GM21515 (cell line): ENCODE measurements around the gene ZNF92.
"Not testable (repeated sequence)": the region's sequence is repeated elsewhere in the genome, so short reads cannot be mapped to it uniquely, and the experiment has no call there.

Experiments used
- ATAC-seq: cut with Tn5 transposase; IDR thresholded peaks from one replicate; pipeline ENCODE4 v1.9.1; 2021; ENCODE audit not compliant: unreplicated experiment

ZNF92 gene

DNA sequence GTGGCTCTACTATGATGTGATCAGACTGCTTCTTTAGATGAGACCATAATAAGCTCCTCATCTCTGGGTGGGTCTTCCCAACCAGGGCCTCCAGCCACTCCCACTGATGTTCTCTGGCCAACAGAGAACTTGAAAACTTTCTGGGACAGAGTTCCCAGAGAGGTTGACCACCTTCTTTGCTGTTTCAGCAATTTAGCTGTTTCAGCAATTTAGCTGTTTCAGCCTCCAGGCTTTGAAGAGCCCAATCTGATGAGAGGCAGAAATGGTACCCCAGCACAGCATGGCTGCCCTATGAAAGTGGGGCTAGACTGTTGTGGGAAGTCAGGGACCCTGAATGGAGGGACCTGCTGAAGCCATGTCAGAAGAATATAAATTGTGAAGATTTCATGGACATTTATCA, 49.0 kb downstream of the ZNF92 start:
- no peak for ATAC-seq

DNA sequence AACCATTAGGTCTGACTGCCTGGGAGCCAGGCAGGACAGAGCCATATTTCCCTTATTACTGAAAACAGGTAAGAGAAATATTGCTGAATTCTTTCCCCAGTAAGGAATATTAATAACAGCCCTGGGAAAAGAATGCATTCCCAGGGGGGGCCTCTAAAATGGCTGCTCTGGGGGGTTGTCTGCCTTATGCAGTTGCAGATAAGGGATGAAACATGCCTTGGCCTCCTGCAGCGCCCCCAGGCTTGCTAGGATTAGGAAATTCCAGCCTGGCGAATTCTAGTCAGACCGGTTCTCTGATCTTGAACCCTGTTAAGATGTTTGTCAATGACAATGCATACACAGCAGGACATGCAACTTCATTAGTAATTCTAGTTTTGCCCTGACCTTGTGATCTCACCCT, 49.6 kb downstream of the ZNF92 start:
- ATAC-seq = not testable (repeated sequence)

DNA sequence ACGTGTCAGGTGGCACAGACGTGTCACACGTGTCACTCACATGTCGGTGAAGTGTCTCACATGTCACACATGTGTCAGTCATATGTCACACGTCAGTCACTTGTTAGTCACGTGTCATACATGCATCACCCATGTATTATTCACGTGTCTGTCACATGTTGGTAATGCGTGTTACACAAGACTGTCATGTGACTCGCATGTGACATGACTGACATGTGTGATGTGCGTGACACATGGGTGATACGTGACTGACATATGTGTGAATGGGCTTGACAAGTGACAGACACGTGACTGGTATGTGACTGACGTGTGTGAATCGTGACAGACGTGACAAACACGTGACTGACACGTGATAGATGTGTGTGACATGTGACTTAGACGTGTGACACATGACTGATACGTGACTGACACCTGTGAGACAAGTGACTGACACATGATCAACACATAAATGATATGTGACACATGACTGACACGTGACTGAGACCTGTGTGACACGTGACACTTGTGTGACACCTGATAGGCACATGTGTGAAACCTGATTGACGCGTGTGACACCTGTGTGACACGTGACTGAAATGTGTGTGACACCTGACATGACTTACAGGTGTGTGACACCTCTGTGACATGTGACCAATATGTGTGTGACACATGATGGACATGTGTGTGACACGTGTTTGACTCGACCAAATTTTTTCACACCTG, 56.1 kb downstream of the ZNF92 start:
- ATAC-seq = no peak

DNA sequence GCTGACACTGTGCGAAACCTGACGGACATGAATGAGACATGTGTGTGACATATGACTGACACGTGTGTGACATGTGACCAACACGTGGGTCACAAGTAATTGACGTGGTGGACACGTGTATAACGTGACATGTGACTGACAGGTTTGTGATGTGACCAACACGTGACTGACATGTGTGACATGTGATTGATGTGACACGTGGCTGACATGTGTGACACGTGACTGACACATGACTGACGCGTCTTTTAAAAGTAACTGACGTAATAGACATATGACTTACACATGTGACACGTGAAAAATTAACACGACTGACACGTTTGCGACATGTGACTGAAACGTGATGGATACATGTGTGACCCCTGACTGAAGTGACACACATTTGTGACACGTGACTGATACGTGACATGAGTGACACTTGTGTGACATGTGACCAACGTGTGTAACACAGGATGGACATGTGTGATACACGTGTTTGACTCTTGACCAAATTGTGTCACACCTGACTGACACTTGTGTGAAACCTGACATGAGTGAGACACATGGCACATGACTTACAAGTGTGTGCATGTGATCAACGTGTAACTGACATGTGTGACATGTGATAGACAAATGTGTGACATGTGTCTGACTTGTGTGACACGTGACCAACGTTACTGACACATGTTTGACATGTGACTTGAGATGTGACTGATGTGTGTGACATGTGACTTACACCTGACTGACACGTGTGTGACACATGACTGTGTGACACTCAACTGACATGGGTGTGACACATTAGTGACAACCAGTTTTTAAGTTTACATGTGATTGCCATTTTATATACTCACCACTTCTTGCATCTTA, 56.9 kb downstream of the ZNF92 start:
- no peak for ATAC-seq

DNA sequence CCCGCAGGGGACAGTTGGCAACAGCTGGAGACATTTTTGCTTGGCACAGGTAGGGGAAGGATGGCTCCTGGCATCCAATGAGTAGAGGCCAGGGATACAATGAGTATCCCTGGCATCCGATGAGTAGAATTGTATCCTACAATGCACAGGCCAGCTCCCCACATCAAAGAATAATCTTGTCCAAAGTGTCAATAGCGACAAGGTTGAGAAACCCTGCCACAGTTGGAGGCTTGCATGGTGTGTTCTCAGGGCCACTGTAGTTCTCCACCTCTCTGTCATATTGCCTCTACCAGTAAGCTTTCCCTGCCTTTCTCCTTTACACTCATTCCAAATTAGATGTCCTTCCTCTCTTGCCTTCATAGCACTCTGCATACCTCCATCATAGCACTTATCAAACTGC, 60.7 kb downstream of the ZNF92 start:
- ATAC-seq = no peak

DNA sequence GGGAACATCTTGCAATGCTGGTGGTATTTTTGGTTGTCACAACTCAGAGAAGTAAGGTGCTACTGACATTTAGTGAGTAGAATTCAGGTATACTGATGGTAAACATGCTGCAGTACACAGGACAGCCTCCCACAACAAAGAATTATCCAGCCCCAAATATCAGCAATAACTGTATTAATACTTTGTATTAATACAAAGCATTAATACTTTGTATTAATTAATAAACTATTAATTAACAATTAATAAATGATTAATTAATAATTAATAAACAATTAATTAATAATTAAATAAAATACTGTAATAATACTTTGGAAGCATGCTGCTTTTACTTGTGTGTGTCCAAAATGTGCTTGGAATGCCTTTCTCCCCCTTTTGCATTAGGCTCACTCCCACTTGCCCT, 62.5 kb downstream of the ZNF92 start:
- no peak for ATAC-seq

DNA sequence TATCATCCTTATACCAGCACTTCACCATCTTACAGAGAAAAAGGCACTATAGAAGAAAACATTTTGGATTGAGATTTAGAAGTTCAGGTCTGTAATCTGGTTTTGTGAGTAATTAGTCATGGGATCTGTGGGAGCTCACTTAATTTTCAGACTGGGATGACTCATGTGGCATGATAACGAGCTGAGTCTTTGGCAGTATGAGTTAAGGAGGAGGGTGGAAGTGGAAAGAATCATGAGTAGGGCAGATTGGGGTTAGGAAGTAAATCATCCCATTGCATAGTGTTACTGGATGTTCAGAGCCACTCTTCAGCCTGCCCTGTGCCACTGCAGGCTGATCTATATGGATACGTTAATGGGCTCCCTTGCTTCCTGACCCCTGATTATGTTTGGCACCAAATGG, 64.9 kb downstream of the ZNF92 start:
- ATAC-seq = no peak

DNA sequence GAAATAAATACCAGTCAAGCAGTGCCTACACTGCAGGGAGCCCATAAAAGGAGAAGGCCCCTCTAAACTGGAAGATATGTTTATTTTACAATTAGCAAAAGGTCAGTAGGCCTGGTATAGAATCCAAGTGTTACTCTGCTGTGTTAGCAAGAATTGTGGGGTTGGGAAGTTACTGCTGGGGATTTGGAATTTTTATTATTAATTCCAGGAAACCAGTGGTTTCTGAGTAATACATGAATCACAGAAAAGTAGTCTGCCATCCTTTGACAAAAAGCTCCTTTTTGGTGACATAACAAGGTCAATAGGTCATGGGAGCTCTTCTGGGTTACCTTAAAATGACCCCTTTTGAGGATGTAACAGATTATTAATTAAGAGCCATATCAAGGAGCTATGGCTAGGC, 67.4 kb downstream of the ZNF92 start:
- ATAC-seq = no peak

DNA sequence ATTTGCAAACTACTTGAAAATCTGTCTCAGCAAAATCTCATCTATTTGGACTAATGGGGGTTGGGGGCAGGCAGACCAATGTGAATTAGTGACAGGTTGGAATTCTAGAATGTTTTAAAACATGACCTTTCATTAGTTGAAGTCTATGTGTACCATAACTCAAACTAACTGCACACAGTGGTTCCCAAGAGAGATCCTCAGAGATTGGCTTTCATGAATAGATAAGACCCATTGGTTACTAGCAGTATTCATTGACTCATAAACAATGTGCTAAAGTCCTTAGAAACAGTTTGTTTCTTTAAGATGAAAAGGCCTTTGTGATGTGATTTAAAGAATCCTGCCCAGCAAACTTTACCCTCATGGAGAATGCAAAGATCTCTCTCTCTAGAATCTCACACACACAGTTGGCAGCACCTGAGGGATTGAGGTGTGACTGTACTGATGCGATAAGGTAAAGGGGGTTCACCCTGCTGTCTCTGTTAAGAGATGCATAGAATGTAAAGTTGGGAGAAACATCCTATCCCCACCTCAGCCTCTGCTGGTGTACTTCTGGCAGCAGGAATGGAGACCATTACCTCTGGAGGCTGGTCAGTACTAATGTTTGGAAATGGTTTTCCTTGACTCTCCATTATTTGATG, 70.7 kb downstream of the ZNF92 start:
- ATAC-seq = no peak

DNA sequence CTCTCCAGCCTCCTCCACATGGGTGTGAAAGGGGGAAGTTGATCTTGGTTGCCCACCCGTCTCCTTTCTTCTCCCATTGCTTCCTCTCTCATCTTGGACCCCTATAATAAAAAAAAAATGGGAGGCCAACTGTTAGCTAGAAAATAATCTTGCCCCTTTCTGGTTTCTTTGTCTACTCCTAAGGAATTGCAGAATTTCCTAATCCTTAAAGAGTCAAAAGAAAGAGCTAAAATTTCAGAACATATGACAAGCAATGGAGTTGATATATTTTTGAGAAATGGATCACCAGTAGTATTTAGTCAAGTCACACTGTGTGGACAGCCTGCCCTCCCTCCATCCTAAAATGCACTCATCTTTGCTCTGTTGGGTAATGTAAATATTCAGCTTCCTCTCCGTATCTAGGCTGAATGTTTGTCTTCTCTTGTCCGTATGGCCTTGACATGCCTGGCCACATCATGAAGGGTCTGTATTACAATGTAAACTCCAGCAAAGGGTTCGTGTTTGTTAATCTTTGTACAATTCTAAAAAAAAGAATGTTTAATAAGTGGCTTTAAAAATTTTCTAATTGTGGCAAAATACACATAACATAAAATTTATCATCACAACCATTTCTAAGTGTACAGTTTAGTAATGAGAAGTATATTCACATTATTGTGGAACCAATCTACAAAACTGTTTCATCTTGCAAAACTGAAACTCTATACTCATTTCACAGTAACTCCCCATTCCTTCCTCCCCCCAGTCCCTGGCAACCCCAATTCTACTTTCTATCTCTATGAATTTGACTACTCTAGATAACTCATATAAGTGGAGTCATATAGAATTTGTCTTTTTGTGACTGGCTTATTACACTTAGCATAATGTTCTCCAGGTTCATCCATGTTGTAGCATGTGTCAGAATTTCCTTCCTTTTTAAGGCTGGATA, 71.5 kb downstream of the ZNF92 start:
- no peak for ATAC-seq

DNA sequence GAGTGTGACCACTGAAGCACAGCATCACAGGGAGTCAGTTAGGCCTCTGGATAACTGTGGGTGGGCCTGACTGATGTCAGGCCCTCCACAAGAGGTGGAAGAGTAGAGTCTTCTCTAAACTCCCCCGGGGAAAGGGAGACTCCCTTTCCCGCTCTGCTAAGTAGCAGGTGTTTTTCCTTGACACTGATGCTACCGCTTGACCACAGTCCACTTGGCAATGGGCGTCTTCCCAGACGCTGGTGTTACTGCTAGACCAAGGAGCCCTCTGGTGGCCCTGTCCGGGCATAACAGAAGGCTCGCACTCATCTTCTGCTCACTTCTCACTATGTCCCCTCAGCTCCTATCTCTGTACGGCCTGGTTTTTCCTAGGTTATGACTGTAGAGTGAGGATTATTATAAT, 73.4 kb downstream of the ZNF92 start:
- not testable (repeated sequence) for ATAC-seq

DNA sequence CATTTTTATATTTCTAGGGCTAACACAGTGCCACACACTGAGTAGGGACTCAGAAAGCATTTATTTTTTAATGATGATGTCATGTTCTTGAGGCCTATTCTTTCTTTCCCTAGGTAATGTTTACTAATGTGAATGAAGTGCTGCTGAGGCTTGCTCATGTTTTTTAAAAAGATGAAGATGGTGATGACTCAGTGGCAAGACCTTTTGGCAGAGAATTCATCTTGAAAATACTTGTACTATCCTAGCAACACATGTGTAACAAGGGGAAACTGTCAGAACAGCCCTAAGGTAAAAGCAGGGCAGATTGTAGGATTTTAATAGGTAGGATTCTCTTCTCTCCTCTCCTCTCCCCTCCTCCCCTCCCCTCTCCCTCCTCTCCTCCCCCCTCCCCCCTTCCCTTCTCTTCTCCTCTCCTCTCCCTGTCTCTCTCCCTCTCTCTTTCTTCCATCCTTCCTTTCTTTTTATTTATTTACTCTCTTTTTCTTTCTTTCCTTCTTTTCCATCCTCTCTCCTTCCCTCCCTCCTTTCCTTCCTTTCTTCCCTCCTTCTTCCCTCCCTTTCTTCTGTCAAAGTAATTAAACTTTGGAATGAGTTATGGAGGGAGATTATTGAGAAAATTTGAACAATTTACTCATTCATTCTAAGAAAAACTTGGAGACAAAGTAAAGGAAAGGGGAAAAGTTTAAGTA, 75.3 kb downstream of the ZNF92 start:
- no peak for ATAC-seq

DNA sequence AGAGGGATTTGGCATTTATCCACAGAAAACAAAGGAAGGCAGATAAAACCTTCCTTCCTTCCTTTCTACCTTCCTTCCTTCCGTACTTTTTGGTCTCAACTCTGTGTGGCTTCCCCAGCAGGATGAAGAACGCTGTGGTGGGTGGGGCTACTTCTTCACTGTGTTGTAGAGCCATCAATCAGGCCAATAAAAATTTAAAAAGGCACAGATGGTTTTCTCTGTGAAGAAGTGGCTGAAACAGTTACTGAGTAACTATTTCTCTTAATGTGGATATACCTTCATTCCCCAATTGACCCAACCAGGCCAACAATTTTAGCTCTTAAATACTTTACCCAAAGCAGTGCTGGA, 75.8 kb downstream of the ZNF92 start:
- no peak for ATAC-seq
